Nephron progenitor cell (in vitro differentiated cells): ENCODE data around the gene DUS2.

Experiments used
- DNase-seq: peaks from one replicate; pipeline ENCODE4 v3.0.0; 2021
- H3K27ac Mint-ChIP-seq: 2 replicates; pipeline ENCODE4 v1.8.0; 2021; ENCODE audit warnings: mild to moderate bottlenecking, moderate library complexity, mixed read lengths
- H3K27me3 Mint-ChIP-seq: 2 replicates; pipeline ENCODE4 v1.8.0; 2021; ENCODE audit warnings: mild to moderate bottlenecking, low read depth, mixed read lengths; ENCODE audit not compliant: poor library complexity
- H3K36me3 Mint-ChIP-seq: 2 replicates; pipeline ENCODE4 v1.8.0; 2021; ENCODE audit warnings: low read depth, mixed read lengths
- H3K4me1 Mint-ChIP-seq: 2 replicates; pipeline ENCODE4 v1.8.0; 2021; ENCODE audit warnings: mixed read lengths
- H3K4me3 Mint-ChIP-seq: 2 replicates; pipeline ENCODE4 v1.8.0; 2021; ENCODE audit warnings: mild to moderate bottlenecking, moderate library complexity, mixed read lengths
- H3K9me3 Mint-ChIP-seq: 2 replicates; pipeline ENCODE4 v1.8.0; 2021; ENCODE audit warnings: mild to moderate bottlenecking, moderate library complexity, mixed read lengths
- TF ChIP-seq, protein P1 (sequence below): fragments of 200-600 bp; sonication (generic); IDR thresholded peaks from 2 replicates; pipeline ENCODE4 v1.5.0; 2021; ENCODE audit warnings: antibody characterized with exemption

Gene DUS2

DNA sequence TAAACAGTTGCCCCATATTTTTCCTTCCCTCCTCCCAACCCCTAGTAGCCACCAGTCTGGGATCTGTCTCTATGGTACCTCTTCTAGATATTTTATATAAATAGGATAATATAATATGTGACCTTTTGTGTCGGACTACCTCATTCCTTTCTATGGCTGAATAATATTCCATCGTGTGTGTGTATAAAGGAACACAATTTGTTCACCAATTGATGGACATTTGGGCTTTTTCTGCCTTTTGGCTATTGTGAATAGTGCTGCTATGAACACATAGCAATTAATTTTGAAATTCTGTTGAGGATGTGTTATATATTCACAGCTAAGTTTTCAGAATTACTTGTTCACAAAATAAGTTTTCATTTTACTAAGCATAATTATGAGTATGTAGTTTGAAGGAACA is 64.6 kb downstream of the DUS2 start:
- TF ChIP-seq, protein P1, sequence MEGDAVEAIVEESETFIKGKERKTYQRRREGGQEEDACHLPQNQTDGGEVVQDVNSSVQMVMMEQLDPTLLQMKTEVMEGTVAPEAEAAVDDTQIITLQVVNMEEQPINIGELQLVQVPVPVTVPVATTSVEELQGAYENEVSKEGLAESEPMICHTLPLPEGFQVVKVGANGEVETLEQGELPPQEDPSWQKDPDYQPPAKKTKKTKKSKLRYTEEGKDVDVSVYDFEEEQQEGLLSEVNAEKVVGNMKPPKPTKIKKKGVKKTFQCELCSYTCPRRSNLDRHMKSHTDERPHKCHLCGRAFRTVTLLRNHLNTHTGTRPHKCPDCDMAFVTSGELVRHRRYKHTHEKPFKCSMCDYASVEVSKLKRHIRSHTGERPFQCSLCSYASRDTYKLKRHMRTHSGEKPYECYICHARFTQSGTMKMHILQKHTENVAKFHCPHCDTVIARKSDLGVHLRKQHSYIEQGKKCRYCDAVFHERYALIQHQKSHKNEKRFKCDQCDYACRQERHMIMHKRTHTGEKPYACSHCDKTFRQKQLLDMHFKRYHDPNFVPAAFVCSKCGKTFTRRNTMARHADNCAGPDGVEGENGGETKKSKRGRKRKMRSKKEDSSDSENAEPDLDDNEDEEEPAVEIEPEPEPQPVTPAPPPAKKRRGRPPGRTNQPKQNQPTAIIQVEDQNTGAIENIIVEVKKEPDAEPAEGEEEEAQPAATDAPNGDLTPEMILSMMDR, result no peak
- H3K27ac Mint-ChIP-seq, result no peak overlapping the region
- peaks cover 67% of the 10 kb centered on the region for H3K4me1 Mint-ChIP-seq
- no peak for DNase-seq
- no peaks in the 10 kb centered on the region for H3K27me3 Mint-ChIP-seq
- H3K9me3 Mint-ChIP-seq, result no peaks in the 10 kb centered on the region
- peak overlapping the region; percentile 62 for H3K4me3 Mint-ChIP-seq
- no peaks in the 10 kb centered on the region for H3K36me3 Mint-ChIP-seq

DNA sequence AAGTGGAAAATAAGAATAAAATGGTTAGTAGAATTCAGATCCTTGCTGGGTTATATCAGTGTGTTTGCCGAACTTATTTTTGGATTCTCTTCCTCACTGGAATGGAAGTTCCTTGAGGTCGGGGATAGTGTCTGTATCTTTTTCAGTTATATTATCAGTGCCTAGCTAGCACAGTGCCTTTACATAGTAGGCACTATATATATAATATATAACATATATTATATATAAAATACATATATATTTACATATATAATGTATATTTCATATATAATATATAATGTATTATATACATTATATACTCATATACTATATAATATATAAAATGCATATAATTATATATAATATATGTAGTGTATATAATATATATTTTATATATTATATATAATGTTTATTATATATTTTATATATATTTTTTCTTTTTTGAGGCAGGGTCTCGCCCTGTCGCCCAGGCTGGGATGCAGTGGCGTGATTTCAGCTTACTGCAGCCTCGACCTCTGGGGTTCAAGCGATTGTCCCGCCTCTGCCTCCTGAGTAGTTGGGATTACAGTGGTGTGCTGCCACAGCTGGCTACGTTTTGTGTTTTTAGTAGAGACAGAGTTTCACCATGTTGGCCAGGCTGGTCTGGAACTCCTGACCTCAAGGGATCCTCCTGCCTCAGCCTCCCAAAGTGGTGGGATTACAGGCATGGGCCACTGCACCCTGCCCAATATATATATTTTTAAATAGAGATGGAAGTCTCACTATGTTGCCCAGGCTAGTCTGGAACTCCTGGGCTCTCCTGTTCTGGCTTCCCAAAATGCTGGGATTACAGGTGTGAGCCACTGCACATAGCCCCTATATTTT is 65.3 kb downstream of the DUS2 start:
- H3K27me3 Mint-ChIP-seq, result no peaks in the 10 kb centered on the region
- DNase-seq, result no peak
- peaks cover 66% of the 10 kb centered on the region for H3K4me1 Mint-ChIP-seq
- TF ChIP-seq, protein P1, result no peak
- peak overlapping the region; percentile 38 for H3K27ac Mint-ChIP-seq
- H3K9me3 Mint-ChIP-seq, result no peaks in the 10 kb centered on the region
- no peaks in the 10 kb centered on the region for H3K36me3 Mint-ChIP-seq
- H3K4me3 Mint-ChIP-seq, result no peak overlapping the region

DNA sequence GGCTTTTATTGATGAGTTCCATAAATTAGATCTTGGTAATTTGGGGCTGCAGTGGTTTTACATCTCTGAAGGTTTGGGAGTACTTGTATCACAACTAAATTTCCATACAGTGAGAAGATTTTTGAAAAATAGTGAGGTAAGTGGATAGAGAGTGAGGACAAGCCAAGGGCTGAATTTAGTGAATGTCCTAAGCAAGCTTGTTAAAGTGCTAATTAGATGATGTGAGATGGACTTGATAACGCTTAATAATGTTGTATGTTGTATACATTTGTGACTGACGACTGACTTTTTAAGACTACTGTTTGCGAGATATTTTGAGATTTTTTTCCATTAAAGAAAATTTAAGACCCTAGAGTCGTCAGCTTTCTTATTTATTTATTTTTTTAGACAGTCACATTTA is 66.0 kb downstream of the DUS2 start:
- TF ChIP-seq, protein P1, result no peak
- no peak overlapping the region for H3K4me3 Mint-ChIP-seq
- peaks cover 63% of the 10 kb centered on the region for H3K4me1 Mint-ChIP-seq
- H3K27ac Mint-ChIP-seq, result no peak overlapping the region
- no peak for DNase-seq
- H3K9me3 Mint-ChIP-seq, result no peaks in the 10 kb centered on the region
- H3K36me3 Mint-ChIP-seq, result no peaks in the 10 kb centered on the region
- no peaks in the 10 kb centered on the region for H3K27me3 Mint-ChIP-seq

DNA sequence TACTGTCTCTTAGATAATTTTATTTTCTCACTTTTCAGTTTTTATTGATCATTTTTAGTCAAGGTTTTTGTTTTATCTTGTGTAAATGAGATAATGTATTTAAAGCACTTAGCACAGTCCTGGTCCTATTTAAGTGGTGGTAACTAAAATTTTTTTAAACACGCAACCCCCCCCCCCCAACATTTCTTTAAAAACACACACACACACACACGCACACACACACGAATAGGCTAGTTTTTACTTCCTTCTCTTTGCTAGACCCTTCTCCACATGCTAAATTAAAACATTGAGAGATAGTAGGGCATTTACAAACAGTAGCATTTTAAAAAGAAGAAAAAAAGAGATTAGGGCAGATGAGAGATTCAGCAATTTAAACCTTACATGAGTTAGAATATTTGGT is 67.0 kb downstream of the DUS2 start:
- Mint-ChIP-seq H3K27me3 (no peaks in the 10 kb centered on the region), H3K27ac (no peak overlapping the region)
- no peak for DNase-seq

DNA sequence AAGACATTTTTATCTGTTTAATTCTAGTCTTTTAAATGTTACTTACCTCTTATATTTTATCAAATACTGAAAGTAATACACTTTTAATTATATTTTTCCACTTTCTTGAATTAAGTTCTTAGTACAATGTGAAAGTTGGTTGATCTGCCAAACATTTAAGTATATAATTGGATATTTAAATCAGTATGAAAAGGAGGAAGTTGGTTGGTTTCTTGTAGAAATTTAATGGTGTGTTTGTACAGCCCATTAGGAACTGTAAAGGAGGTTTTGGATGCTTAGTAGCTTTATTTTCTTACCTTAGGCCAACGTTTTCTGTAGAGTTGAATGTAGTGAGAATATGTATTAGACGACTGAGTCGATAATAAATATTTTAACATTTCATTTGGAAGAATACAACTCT is 67.4 kb downstream of the DUS2 start:
- Mint-ChIP-seq H3K27me3 (no peaks in the 10 kb centered on the region), H3K4me1 (peaks cover 69% of the 10 kb centered on the region)

More for the DNA sequence above, 67.0 kb downstream of the DUS2 start:
- no peaks in the 10 kb centered on the region for H3K9me3 Mint-ChIP-seq
- TF ChIP-seq, protein P1, result no peak
- H3K4me3 Mint-ChIP-seq, result peak overlapping the region; percentile 12
- peaks cover 69% of the 10 kb centered on the region for H3K4me1 Mint-ChIP-seq
- H3K36me3 Mint-ChIP-seq, result no peaks in the 10 kb centered on the region

More for the DNA sequence above, 67.4 kb downstream of the DUS2 start:
- DNase-seq, result no peak
- H3K4me3 Mint-ChIP-seq, result peak overlapping the region; percentile 8
- H3K36me3 Mint-ChIP-seq, result no peaks in the 10 kb centered on the region
- H3K9me3 Mint-ChIP-seq, result no peaks in the 10 kb centered on the region
- no peak overlapping the region for H3K27ac Mint-ChIP-seq
- TF ChIP-seq, protein P1, result no peak
